Fibroblast of lung (primary cell): Measurements from ENCODE around the gene MYOD1. TPM values are rescaled to one million over a fixed set of nuclear protein-coding genes. Genes with fewer than 3 reads are reported as not detected.

ENCODE experiments used
- DNase-seq, 2 donors: peaks; one replicate each; pipeline versions ENCODE4 v3.0.0 to v3.0.0-alpha.2; 2010; ENCODE audit warnings: low read depth in 2 of 2
- H2AFZ ChIP-seq: 2 replicates; pipeline ENCODE4 v1.5.1; 2012; ENCODE audit warnings: low read length, control low read depth, inconsistent platforms
- H3K27ac ChIP-seq: 2 replicates; pipeline ENCODE4 v1.5.1; 2011; ENCODE audit warnings: low read length, control low read depth; ENCODE audit not compliant: insufficient read depth
- H3K27me3 ChIP-seq: 2 replicates; pipeline ENCODE4 v1.5.1; 2011; ENCODE audit warnings: mild to moderate bottlenecking, low read length; ENCODE audit not compliant: control insufficient read depth, insufficient read depth
- H3K36me3 ChIP-seq: 2 replicates; pipeline ENCODE4 v1.5.1; 2011; ENCODE audit warnings: low read length; ENCODE audit not compliant: control insufficient read depth, insufficient read depth
- H3K4me1 ChIP-seq: 2 replicates; pipeline ENCODE4 v1.5.1; 2011; ENCODE audit warnings: low read length; ENCODE audit not compliant: control insufficient read depth, insufficient read depth; ENCODE audit errors: extremely low read depth
- H3K4me2 ChIP-seq: 2 replicates; pipeline ENCODE4 v1.5.1; 2011; ENCODE audit warnings: low read length, control low read depth; ENCODE audit not compliant: insufficient read depth; ENCODE audit errors: extremely low read depth
- H3K4me3 ChIP-seq, 4 experiments: fragments of 200-600 bp in 1 of 4; sonication (generic) in 1 of 4; replicated peaks in 1 of 4; 2 replicates each; pipeline ENCODE4 v1.5.1; 2011 to 2016; ENCODE audit warnings: low read length in 4 of 4, low read depth in 3 of 4, mild to moderate bottlenecking in 3 of 4, control low read depth in 2 of 4, inconsistent platforms in 1 of 4, mixed read lengths in 1 of 4; ENCODE audit not compliant: insufficient read depth in 1 of 4; ENCODE audit errors: control extremely low read depth in 1 of 4
- H3K79me2 ChIP-seq: 2 replicates; pipeline ENCODE4 v1.5.1; 2012; ENCODE audit warnings: mild to moderate bottlenecking, low read length, inconsistent platforms; ENCODE audit not compliant: control insufficient read depth, insufficient read depth
- H3K9ac ChIP-seq: 2 replicates; pipeline ENCODE4 v1.5.1; 2011; ENCODE audit warnings: mild to moderate bottlenecking, low read length, control low read depth; ENCODE audit not compliant: insufficient read depth
- H3K9me3 ChIP-seq: 2 replicates; pipeline ENCODE4 v1.5.1; 2012; ENCODE audit warnings: low read depth, low read length; ENCODE audit not compliant: control insufficient read depth, insufficient read depth
- H4K20me1 ChIP-seq: 2 replicates; pipeline ENCODE4 v1.5.1; 2011; ENCODE audit warnings: low read length; ENCODE audit not compliant: control insufficient read depth, insufficient read depth; ENCODE audit errors: extremely low read depth
- EZH2 ChIP-seq: IDR thresholded peaks from 2 replicates; pipeline ENCODE4 v1.5.1; 2012; ENCODE audit warnings: low read length, control low read depth, mild to moderate bottlenecking; ENCODE audit errors: missing control alignments
- polyA plus RNA-seq, 2 donors: library from polyadenylated mRNA; depleted of rRNA in 1 of 2; stranded (reverse) in 1 of 2; unstranded in 1 of 2; fragments of >200 nt; gene quantifications; 2 replicates each; pipeline ENCODE4 v1.2.1, GENCODE V29; 2011 to 2012; ENCODE audit warnings: missing spikeins in 1 of 2
- total RNA-seq: library from RNA; depleted of rRNA; stranded (reverse); fragments of >200 nt; gene quantifications from 2 replicates; pipeline ENCODE4 v1.2.1, GENCODE V29; 2014
- TF ChIP-seq, protein P1 (sequence below), 2 donors: IDR thresholded peaks in 1 of 2; conservative IDR thresholded peaks in 1 of 2; 1 replicate in 1 of 2; 2 replicates in 1 of 2; pipeline ENCODE4 v1.5.1; 2011 to 2012; ENCODE audit warnings: low read length in 2 of 2, control low read depth in 1 of 2, inconsistent platforms in 1 of 2, low read depth in 1 of 2, mild to moderate bottlenecking in 1 of 2

MYOD1 gene
- total and polyA plus RNA-seq, 2 donors (not counting 1 experiment from before 2014, with no cell fraction given): not detected

DNA sequence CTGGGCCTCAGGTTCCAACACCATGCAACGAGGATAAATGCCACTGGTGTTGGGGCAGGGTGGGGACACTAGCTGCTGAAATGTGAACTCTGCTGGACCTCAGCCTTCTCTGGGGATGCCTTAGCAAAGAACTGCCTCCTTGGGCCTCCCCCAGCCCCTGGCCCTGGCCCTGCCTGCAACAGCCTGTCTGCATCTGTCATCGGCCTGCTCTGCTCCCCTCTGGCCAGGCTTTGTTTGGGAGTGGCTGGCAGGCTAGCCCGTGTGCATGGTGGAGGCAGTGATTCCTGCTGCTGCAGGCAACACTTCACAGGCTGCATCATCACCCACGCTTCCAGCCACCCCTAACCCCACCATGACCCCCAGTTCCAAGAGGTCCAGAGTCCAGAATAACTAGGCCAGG, 11.5 kb upstream of the MYOD1 start:
- Histone ChIP-seq H3K4me2 (no peak overlapping the region), H3K9me3 (no peaks in the 10 kb centered on the region), H3K27me3 (peaks cover 2% of the 10 kb centered on the region), H3K9ac (no peak overlapping the region), H3K4me3 (no peak overlapping the region), H4K20me1 (no peaks in the 10 kb centered on the region), H3K27ac (no peak overlapping the region), H3K79me2 (no peaks in the 10 kb centered on the region), H3K36me3 (no peaks in the 10 kb centered on the region), H2AFZ (no peak overlapping the region), H3K4me1 (no peaks in the 10 kb centered on the region)
- TF ChIP-seq, protein P1, sequence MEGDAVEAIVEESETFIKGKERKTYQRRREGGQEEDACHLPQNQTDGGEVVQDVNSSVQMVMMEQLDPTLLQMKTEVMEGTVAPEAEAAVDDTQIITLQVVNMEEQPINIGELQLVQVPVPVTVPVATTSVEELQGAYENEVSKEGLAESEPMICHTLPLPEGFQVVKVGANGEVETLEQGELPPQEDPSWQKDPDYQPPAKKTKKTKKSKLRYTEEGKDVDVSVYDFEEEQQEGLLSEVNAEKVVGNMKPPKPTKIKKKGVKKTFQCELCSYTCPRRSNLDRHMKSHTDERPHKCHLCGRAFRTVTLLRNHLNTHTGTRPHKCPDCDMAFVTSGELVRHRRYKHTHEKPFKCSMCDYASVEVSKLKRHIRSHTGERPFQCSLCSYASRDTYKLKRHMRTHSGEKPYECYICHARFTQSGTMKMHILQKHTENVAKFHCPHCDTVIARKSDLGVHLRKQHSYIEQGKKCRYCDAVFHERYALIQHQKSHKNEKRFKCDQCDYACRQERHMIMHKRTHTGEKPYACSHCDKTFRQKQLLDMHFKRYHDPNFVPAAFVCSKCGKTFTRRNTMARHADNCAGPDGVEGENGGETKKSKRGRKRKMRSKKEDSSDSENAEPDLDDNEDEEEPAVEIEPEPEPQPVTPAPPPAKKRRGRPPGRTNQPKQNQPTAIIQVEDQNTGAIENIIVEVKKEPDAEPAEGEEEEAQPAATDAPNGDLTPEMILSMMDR (conservative IDR thresholded peaks at IDR 0.05 in 1 of 2, IDR thresholded peaks at IDR 0.05 in 1 of 2; ENCODE audit: low read depth in 1 of 2, low read length in 2 of 2): no peak
- no peak for TF ChIP-seq EZH2
- DNase-seq: no peak

DNA sequence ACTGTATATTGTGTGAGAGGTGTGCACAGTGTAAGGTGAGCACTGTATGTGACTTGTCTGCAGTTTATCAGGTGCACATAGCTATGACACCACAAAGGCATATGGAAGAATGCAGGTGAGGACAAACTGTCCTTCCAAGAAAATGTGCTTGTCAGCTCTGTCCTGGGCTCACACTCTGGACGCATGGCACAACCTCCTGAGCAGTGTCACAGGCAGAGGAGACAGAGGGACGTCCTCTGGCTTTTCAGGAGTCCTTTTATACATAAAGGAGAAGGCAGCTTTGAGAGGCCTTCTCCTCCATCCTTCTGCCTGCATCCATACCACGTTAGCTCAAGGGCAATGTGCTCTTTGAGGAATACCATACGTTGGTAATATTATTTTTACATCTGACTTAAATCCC, 7.5 kb upstream of the MYOD1 start:
- no peaks in the 10 kb centered on the region for H3K79me2 ChIP-seq
- no peak for TF ChIP-seq EZH2
- TF ChIP-seq, protein P1 (conservative IDR thresholded peaks at IDR 0.05 in 1 of 2, IDR thresholded peaks at IDR 0.05 in 1 of 2; ENCODE audit: low read depth in 1 of 2, low read length in 2 of 2): no peak
- H3K4me1 ChIP-seq: no peaks in the 10 kb centered on the region

DNA sequence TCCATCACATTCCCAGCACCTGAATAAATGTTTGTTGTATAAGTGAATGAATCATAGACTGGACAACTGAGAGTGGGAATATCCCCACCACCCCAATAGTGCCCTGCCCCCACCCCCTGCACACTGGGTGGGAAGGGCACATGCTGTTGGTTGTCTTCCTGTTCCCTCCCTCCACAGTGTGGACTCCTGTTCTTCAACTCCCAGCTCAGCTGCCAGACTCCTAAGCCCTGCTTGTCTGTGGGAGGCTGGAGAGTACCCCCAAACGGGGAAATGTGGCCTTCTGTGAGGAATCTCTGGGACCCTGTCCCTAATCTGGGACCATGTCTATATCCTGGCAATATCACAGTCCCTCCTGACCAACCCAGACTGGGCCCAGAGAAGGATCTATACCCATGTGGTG, 5.5 kb upstream of the MYOD1 start:
- TF ChIP-seq, protein P1 (conservative IDR thresholded peaks at IDR 0.05 in 1 of 2, IDR thresholded peaks at IDR 0.05 in 1 of 2; ENCODE audit: low read depth in 1 of 2, low read length in 2 of 2): no peak
- no peak for TF ChIP-seq EZH2

More for the DNA sequence above, 7.5 kb upstream of the MYOD1 start:
- peaks cover 1% of the 10 kb centered on the region for H3K27me3 ChIP-seq
- H3K9ac ChIP-seq: no peak overlapping the region
- no peak overlapping the region for H2AFZ ChIP-seq
- H4K20me1 ChIP-seq: no peaks in the 10 kb centered on the region
- no peaks in the 10 kb centered on the region for H3K36me3 ChIP-seq
- H3K4me3 ChIP-seq: no peak overlapping the region
- no peak for DNase-seq
- H3K27ac ChIP-seq: no peak overlapping the region
- H3K9me3 ChIP-seq: no peaks in the 10 kb centered on the region
- no peak overlapping the region for H3K4me2 ChIP-seq

More for the DNA sequence above, 5.5 kb upstream of the MYOD1 start:
- H3K9me3 ChIP-seq: no peaks in the 10 kb centered on the region
- no peak overlapping the region for H3K9ac ChIP-seq
- H4K20me1 ChIP-seq: no peaks in the 10 kb centered on the region
- no peak overlapping the region for H3K4me3 ChIP-seq
- no peaks in the 10 kb centered on the region for H3K36me3 ChIP-seq
- no peaks in the 10 kb centered on the region for H3K4me1 ChIP-seq
- no peak overlapping the region for H2AFZ ChIP-seq
- H3K79me2 ChIP-seq: no peaks in the 10 kb centered on the region
- DNase-seq: no peak
- H3K4me2 ChIP-seq: no peak overlapping the region
- H3K27me3 ChIP-seq: peaks cover 18% of the 10 kb centered on the region
- H3K27ac ChIP-seq: no peak overlapping the region
